B cell (primary cell): ENCODE measurements around the gene NT5C1B.

Experiments
- CTCF ChIP-seq: fragments of 200-600 bp; IDR thresholded peaks from one replicate; pipeline ENCODE4 v1.8.0; 2022; ENCODE audit warnings: antibody characterized with exemption, mild to moderate bottlenecking
- EZH2 ChIP-seq: IDR thresholded peaks from 2 replicates; pipeline ENCODE4 v1.6.1; 2012; ENCODE audit warnings: borderline replicate concordance, low read depth, mild to moderate bottlenecking, moderate library complexity, low read length; ENCODE audit not compliant: insufficient read depth, poor library complexity, severe bottlenecking

- TF ChIP-seq CTCF (no peak), EZH2 (no peak)
These were observed 45.2 kb downstream of the NT5C1B start for GRCh38 chr2:18544171-18544570.
